Neural cell (in vitro differentiated cells): ENCODE measurements around the gene GFPT1.

ENCODE experiments used
- EZH2 ChIP-seq: fragments of 200-600, 300-800 bp; shearing (Covaris generic), sonication (generic); IDR thresholded peaks from 2 replicates; pipeline ENCODE4 v1.6.1; 2014; ENCODE audit warnings: antibody characterized with exemption, low read length, borderline replicate concordance, mild to moderate bottlenecking; ENCODE audit not compliant: insufficient read depth, poor library complexity, severe bottlenecking
- RAD21 ChIP-seq: fragments of 450-650 bp; conservative IDR thresholded peaks from 2 replicates; pipeline ENCODE4 v1.6.1; 2014; ENCODE audit warnings: antibody characterized with exemption, mild to moderate bottlenecking, moderate library complexity
- REST ChIP-seq: IDR thresholded peaks from 2 replicates; pipeline ENCODE4 v1.6.1; 2012; ENCODE audit warnings: borderline replicate concordance

DNA sequence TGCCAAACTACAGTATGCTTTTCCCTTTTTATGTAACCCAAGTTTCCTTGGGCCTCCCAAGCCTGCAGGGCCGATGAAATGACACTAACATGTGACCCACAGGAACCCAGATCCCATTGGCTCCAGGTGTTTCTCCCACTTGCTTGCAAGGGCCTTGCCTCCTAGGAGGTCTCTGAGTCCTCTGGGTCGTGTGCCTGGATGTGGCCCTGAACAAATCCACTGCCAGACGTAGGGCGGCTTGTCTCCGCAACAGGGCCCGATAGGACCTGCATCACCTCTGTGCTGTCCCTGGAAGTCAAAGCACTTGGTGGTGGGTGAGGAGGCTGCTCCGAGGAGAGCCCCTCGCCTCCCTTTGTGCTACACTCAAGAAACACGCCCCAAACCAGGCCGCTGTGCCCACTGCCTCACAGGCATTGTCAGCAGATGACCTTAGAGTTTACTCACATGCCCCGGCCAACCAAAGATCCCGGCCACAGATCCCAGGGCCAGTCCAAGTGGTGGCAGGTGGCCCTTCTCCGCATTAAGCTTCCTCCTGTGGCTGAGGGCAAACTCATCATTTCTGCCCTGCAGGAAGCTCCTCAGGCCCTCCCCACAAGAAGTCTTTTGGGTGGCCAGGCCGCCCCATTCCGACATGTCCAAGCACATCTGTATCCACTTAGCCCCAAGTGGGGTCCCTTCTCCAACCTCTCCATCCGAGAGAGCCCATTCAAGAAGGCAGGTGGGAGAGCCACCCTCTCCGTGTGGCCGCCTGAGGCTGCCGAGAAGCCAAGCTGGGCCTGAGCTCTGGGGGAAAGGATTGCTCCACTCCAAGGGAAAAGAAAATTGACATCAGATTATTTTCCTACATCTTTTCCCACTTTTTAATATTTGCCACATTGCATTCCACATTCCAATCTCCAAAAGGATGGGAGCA lies 76.7 kb downstream of the GFPT1 start:
- TF ChIP-seq EZH2 (no peak), RAD21 (no peak), REST (no peak)
